Measurements from ENCODE around the gene FOXF2. TPM values are rescaled to one million over a fixed set of nuclear protein-coding genes. Genes with fewer than 3 reads are reported as not detected.

The FOXF2 gene
- total RNA-seq, 1 donor from 2014 or later, result not detected

DNA sequence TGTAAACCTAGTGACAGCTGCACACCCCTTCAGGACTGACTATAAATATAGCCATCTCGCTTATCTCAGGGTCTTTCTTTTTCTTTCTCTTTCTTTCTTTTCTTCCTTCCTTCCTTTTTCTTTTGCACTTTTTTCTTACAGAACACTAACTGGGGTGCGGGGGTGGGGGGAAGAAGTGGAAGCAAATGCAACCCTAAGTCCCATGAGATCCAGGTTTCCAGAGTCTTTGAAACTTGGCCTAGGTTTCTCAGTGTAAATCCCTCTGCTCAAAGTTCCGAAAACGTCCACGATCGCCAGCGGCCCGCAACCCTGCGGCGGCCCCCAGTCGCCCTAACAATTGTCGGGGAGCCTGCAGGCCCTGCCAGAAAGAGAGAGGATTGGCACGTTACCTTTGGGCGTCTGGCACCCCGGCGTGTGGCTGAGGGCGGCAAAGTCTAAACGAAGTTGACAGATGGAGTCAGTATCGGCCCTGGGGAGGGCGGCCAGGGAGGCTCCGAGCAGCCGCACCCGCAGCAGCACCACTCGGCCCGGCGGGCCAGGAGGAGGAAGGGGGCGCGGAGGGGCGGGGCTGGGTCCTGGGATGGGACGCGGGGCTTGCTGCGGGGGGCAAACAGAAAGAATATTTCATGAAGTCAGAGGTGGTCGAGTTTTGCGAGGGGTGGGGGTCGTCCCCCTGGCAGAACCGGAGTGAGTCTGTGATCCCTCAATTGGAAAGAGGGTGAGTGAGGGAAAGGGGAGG lies 577 bp upstream of the FOXF2 start:
- Mint-ChIP-seq H3K4me3 (peak overlapping the region; percentile 78), H3K36me3 (ENCODE audit: low read depth) (no peaks in the 10 kb centered on the region), H3K27ac (no peak overlapping the region), H3K9me3 (no peaks in the 10 kb centered on the region), H3K4me1 (peaks cover 25% of the 10 kb centered on the region), H3K27me3 (peaks cover 57% of the 10 kb centered on the region)
- intact Hi-C loops (cut with micrococcal nuclease), result no loop called here
- CTCF ChIA-PET, result no interaction called here
- DNase-seq (no peak), ATAC-seq (ENCODE audit: low read depth) (no peak)
- TF ChIP-seq, protein P1, sequence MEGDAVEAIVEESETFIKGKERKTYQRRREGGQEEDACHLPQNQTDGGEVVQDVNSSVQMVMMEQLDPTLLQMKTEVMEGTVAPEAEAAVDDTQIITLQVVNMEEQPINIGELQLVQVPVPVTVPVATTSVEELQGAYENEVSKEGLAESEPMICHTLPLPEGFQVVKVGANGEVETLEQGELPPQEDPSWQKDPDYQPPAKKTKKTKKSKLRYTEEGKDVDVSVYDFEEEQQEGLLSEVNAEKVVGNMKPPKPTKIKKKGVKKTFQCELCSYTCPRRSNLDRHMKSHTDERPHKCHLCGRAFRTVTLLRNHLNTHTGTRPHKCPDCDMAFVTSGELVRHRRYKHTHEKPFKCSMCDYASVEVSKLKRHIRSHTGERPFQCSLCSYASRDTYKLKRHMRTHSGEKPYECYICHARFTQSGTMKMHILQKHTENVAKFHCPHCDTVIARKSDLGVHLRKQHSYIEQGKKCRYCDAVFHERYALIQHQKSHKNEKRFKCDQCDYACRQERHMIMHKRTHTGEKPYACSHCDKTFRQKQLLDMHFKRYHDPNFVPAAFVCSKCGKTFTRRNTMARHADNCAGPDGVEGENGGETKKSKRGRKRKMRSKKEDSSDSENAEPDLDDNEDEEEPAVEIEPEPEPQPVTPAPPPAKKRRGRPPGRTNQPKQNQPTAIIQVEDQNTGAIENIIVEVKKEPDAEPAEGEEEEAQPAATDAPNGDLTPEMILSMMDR (IDR thresholded peaks at IDR 0.05), result no peak
- POLR2A ChIA-PET, result no interaction called here

- ATAC-seq (ENCODE audit: low read depth), result peak; percentile 40
- TF ChIP-seq, protein P1 (IDR thresholded peaks at IDR 0.05), result no peak
- Mint-ChIP-seq H3K4me1 (peaks cover 25% of the 10 kb centered on the region), H3K9me3 (no peaks in the 10 kb centered on the region), H3K4me3 (peak overlapping the region; percentile 81), H3K27me3 (peaks cover 63% of the 10 kb centered on the region), H3K27ac (no peak overlapping the region), H3K36me3 (ENCODE audit: low read depth) (no peaks in the 10 kb centered on the region)
- ChIA-PET POLR2A (no interaction called here), CTCF (interaction anchor here (0.9 to 1.8 kb wide), 2 partner anchors 592 to 797 kb away, joined by 3 to 5 read pairs; no protein-coding TSS in a partner anchor)
- no peak for DNase-seq
- intact Hi-C loops (cut with micrococcal nuclease), result no loop called here
Measured at GRCh38 chr6:1390133-1390945, 963 bp downstream of the FOXF2 start.

DNA sequence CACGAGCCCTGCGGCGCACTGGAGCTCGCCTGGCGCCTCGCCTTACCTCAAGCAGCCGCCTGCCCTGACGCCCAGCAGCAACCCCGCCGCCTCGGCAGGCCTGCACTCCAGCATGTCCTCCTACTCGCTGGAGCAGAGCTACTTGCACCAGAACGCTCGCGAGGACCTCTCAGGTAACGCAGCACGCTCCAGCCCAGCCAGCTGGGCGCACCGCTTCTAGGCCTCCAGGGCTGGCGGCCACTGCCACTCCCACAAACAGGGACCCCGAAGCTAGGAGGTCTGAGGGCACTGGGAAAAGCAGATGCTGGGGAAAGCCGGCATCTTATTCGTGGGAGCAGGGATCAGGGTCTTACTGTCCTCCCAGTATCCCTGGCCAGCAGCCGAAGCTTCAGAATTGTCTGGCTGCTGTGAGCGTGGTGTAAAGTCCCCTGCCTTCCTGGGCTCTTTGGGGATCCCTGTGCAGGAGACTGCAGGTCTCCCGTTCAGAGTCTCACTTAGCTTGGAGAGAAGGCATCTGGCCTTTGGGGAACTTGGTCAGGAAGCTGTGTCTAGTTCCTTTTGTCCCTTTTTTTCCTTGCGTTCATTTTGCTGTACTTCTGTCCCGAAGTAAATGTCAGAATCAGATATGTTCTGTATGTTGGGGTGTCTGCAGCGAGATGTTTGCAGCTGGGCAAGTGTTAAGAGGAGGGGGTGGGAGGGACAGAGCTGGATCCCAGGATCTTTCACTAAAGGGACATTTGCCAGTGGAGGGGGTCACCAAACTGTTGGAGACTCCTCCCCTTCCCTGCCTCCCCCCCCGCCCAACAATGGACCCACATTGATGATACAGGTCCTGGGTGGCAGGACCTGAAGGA lies 1.8 kb downstream of the FOXF2 start:
- CTCF ChIA-PET, result interaction anchor here (0.9 to 1.8 kb wide), 2 partner anchors 593 to 798 kb away, joined by 3 to 5 read pairs; no protein-coding TSS in a partner anchor
- Mint-ChIP-seq H3K4me1 (peaks cover 23% of the 10 kb centered on the region), H3K4me3 (peak overlapping the region; percentile 24), H3K9me3 (no peaks in the 10 kb centered on the region), H3K36me3 (ENCODE audit: low read depth) (no peaks in the 10 kb centered on the region), H3K27me3 (peaks cover 64% of the 10 kb centered on the region), H3K27ac (no peak overlapping the region)
- ATAC-seq (ENCODE audit: low read depth) (no peak), DNase-seq (no peak)
- TF ChIP-seq, protein P1 (IDR thresholded peaks at IDR 0.05), result no peak
- intact Hi-C loops (cut with micrococcal nuclease), result no loop called here
- POLR2A ChIA-PET, result no interaction called here

GRCh38 chr6:1391800-1392309 lies 2.5 kb downstream of the FOXF2 start:
- Mint-ChIP-seq H3K27me3 (peaks cover 64% of the 10 kb centered on the region), H3K36me3 (ENCODE audit: low read depth) (no peaks in the 10 kb centered on the region), H3K4me1 (peaks cover 25% of the 10 kb centered on the region), H3K4me3 (peak overlapping the region; percentile 21), H3K27ac (no peak overlapping the region), H3K9me3 (no peaks in the 10 kb centered on the region)
- POLR2A ChIA-PET, result no interaction called here
- ATAC-seq (ENCODE audit: low read depth) (no peak), DNase-seq (no peak)
- intact Hi-C loops (cut with micrococcal nuclease), result no loop called here
- TF ChIP-seq, protein P1 (IDR thresholded peaks at IDR 0.05), result no peak
- CTCF ChIA-PET, result interaction anchor here (1.8 kb wide), 1 partner anchor 799 kb away, joined by 5 read pairs; no protein-coding TSS in a partner anchor

Data from activated B cell treated with CpG ODN at 0.5 μM for 24 hours (primary cell).